Stomach smooth muscle (tissue), 2 donors: ENCODE results near the gene TAS1R3.

ENCODE experiments used
- H3K27ac ChIP-seq: one replicate; pipeline ENCODE4 v1.7.0; 2013; ENCODE audit warnings: mild to moderate bottlenecking, low read length, inconsistent platforms
- H3K27me3 ChIP-seq, 2 donors: one replicate each; pipeline ENCODE4 v1.7.0; 2013; ENCODE audit warnings: low read length in 2 of 2; ENCODE audit not compliant: insufficient read depth in 2 of 2, control insufficient read depth in 1 of 2
- H3K36me3 ChIP-seq, 2 donors: one replicate each; pipeline ENCODE4 v1.7.0; 2013; ENCODE audit warnings: low read length in 2 of 2; ENCODE audit not compliant: control insufficient read depth in 2 of 2, insufficient read depth in 2 of 2
- H3K4me1 ChIP-seq: one replicate; pipeline ENCODE4 v1.7.0; 2013; ENCODE audit warnings: low read length; ENCODE audit not compliant: control insufficient read depth, insufficient read depth
- H3K4me3 ChIP-seq, 2 donors: one replicate each; pipeline ENCODE4 v1.7.0; 2013; ENCODE audit warnings: low read length in 2 of 2
- H3K9ac ChIP-seq, 2 donors: one replicate each; pipeline ENCODE4 v1.7.0; 2013; ENCODE audit warnings: low read length in 2 of 2, mild to moderate bottlenecking in 1 of 2
- H3K9me3 ChIP-seq, 2 donors: one replicate each; pipeline ENCODE4 v1.7.0; 2013; ENCODE audit warnings: low read length in 2 of 2; ENCODE audit not compliant: control insufficient read depth in 2 of 2
- donor health status: healthy.
- donor health status: Pancreatic carcinoma.

The TAS1R3 gene

GRCh38 chr1:1331068-1331965 is at the start of gene TAS1R3:
TAS1R3 (plus strand) TSS chr1:1331280; CDS start chr1:1331346, 66 bp downstream.
- H3K27ac ChIP-seq: no peak within 1 kb of the TSS
- H3K4me1 ChIP-seq: peaks cover 6% of the 10 kb centered on the region
- H3K4me3 ChIP-seq: no peak within 1 kb of the TSS
- no peak within 1 kb of the TSS for H3K9ac ChIP-seq
- no peaks in the 10 kb centered on the region for H3K27me3 ChIP-seq
- no peaks in the 10 kb centered on the region for H3K9me3 ChIP-seq
- peaks cover 6 to 12% of the 10 kb centered on the region in 2 donors for H3K36me3 ChIP-seq

- Histone ChIP-seq H3K27me3 (peaks cover 4 to 11% of the 10 kb centered on the region in 2 donors), H3K9ac (no peak overlapping the region), H3K4me3 (no peak overlapping the region), H3K4me1 (no peaks in the 10 kb centered on the region), H3K27ac (no peak overlapping the region), H3K9me3 (no peaks in the 10 kb centered on the region), H3K36me3 (no peaks in the 10 kb centered on the region)
Observed at GRCh38 chr1:1281533-1282321, 49.4 kb upstream of the TAS1R3 start.

- H3K9me3 ChIP-seq: no peaks in the 10 kb centered on the region
- peaks cover 13 to 17% of the 10 kb centered on the region in 2 donors for H3K27me3 ChIP-seq
- H3K4me3 ChIP-seq: no peak overlapping the region
- H3K4me1 ChIP-seq: no peaks in the 10 kb centered on the region
- H3K36me3 ChIP-seq: no peaks in the 10 kb centered on the region
- no peak overlapping the region for H3K9ac ChIP-seq
- H3K27ac ChIP-seq: no peak overlapping the region
Observed at GRCh38 chr1:1282998-1283397, 48.1 kb upstream of the TAS1R3 start.

- Histone ChIP-seq H3K4me3 (no peak overlapping the region), H3K27me3 (peaks cover 13 to 17% of the 10 kb centered on the region in 2 donors), H3K9me3 (no peaks in the 10 kb centered on the region), H3K4me1 (no peaks in the 10 kb centered on the region), H3K27ac (no peak overlapping the region), H3K36me3 (no peaks in the 10 kb centered on the region), H3K9ac (no peak overlapping the region)
Observed at GRCh38 chr1:1283821-1284220, 47.3 kb upstream of the TAS1R3 start.

GRCh38 chr1:1284221-1285101 is 46.6 kb upstream of the TAS1R3 start:
- H3K27ac ChIP-seq: no peak overlapping the region
- H3K9me3 ChIP-seq: no peaks in the 10 kb centered on the region
- H3K27me3 ChIP-seq: peaks cover 13 to 17% of the 10 kb centered on the region in 2 donors
- no peak overlapping the region for H3K9ac ChIP-seq
- no peaks in the 10 kb centered on the region for H3K36me3 ChIP-seq
- no peak overlapping the region for H3K4me3 ChIP-seq
- H3K4me1 ChIP-seq: no peaks in the 10 kb centered on the region

- Histone ChIP-seq H3K4me1 (no peaks in the 10 kb centered on the region), H3K36me3 (no peaks in the 10 kb centered on the region), H3K4me3 (no peak overlapping the region), H3K9me3 (no peaks in the 10 kb centered on the region), H3K27ac (no peak overlapping the region), H3K27me3 (peaks cover 13 to 17% of the 10 kb centered on the region in 2 donors), H3K9ac (no peak overlapping the region)
Observed at GRCh38 chr1:1285102-1285571, 45.9 kb upstream of the TAS1R3 start.

- Histone ChIP-seq H3K9me3 (no peaks in the 10 kb centered on the region), H3K36me3 (no peaks in the 10 kb centered on the region), H3K9ac (no peak overlapping the region), H3K4me3 (no peak overlapping the region), H3K4me1 (no peaks in the 10 kb centered on the region), H3K27me3 (peaks cover 13 to 17% of the 10 kb centered on the region in 2 donors), H3K27ac (no peak overlapping the region)
Observed at GRCh38 chr1:1285611-1286311, 45.3 kb upstream of the TAS1R3 start.

GRCh38 chr1:1286313-1287261 is 44.5 kb upstream of the TAS1R3 start:
- H3K4me1 ChIP-seq: peaks cover 4% of the 10 kb centered on the region
- peaks cover 13 to 17% of the 10 kb centered on the region in 2 donors for H3K27me3 ChIP-seq
- H3K36me3 ChIP-seq: no peaks in the 10 kb centered on the region
- no peaks in the 10 kb centered on the region for H3K9me3 ChIP-seq
- no peak overlapping the region for H3K4me3 ChIP-seq
- H3K9ac ChIP-seq: no peak overlapping the region
- H3K27ac ChIP-seq: no peak overlapping the region
